GM23338 (cell line): ENCODE data around the gene C1orf115. TPM values are rescaled to one million over a fixed set of nuclear protein-coding genes. Genes with fewer than 3 reads are reported as not detected.

Experiments used
- ATAC-seq: fragments of 200-7000 bp; cut with Tn5 transposase; 3 replicates; pipeline ENCODE4 v1.9.1; 2020
- DNase-seq: peaks from one replicate; pipeline ENCODE4 v3.0.0-alpha.2; 2015; ENCODE audit warnings: low spot score
- H2AFZ ChIP-seq: fragments of 200-600 bp; sonication (generic); 2 replicates; pipeline ENCODE4 v1.8.0; 2016; ENCODE audit warnings: antibody characterized with exemption, mild to moderate bottlenecking, moderate library complexity
- H3F3A ChIP-seq: fragments of 200-600 bp; sonication (generic); replicated peaks from 2 replicates; pipeline ENCODE4 v1.8.0; 2017; ENCODE audit warnings: antibody characterized with exemption, mixed run types, low read depth
- H3K27ac ChIP-seq: fragments of 200-600 bp; sonication (generic); 2 replicates; pipeline ENCODE4 v1.6.1; 2016; ENCODE audit warnings: low read depth
- H3K27me3 ChIP-seq: fragments of 200-600 bp; sonication (generic); 2 replicates; pipeline ENCODE4 v1.8.0; 2016; ENCODE audit warnings: mild to moderate bottlenecking, mixed run types, moderate library complexity; ENCODE audit not compliant: insufficient read depth
- H3K36me3 ChIP-seq: fragments of 200-600 bp; sonication (generic); 2 replicates; pipeline ENCODE4 v1.8.0; 2016; ENCODE audit warnings: mild to moderate bottlenecking; ENCODE audit not compliant: insufficient read depth
- H3K4me1 ChIP-seq: fragments of 200-600 bp; sonication (generic); 2 replicates; pipeline ENCODE4 v1.8.0; 2016; ENCODE audit warnings: mild to moderate bottlenecking, moderate library complexity; ENCODE audit not compliant: insufficient read depth
- H3K4me2 ChIP-seq: fragments of 200-600 bp; sonication (generic); 2 replicates; pipeline ENCODE4 v1.7.1; 2017; ENCODE audit warnings: mixed run types
- H3K4me3 ChIP-seq: fragments of 200-600 bp; sonication (generic); 2 replicates; pipeline ENCODE4 v1.6.1; 2016; ENCODE audit warnings: mixed run types
- H3K79me2 ChIP-seq: fragments of 200-600 bp; sonication (generic); replicated peaks from 2 replicates; pipeline ENCODE4 v1.8.0; 2017; ENCODE audit warnings: mild to moderate bottlenecking; ENCODE audit not compliant: insufficient read depth
- H3K9me2 ChIP-seq: fragments of 200-600 bp; sonication (generic); 2 replicates; pipeline ENCODE4 v1.8.0; 2017; ENCODE audit not compliant: insufficient read depth
- H4K20me1 ChIP-seq: fragments of 200-600 bp; sonication (generic); replicated peaks from 2 replicates; pipeline ENCODE4 v1.8.0; 2017; ENCODE audit warnings: mild to moderate bottlenecking; ENCODE audit not compliant: insufficient read depth
- H3K27ac Mint-ChIP-seq: 2 replicates; pipeline ENCODE4 v1.8.0; 2020; ENCODE audit warnings: inconsistent platforms, mild to moderate bottlenecking, moderate library complexity, mixed read lengths
- H3K27me3 Mint-ChIP-seq: 3 replicates; pipeline ENCODE4 v1.8.0; 2022; ENCODE audit warnings: low read depth, mild to moderate bottlenecking, moderate library complexity, mixed read lengths, inconsistent platforms; ENCODE audit not compliant: insufficient read depth, poor library complexity
- H3K36me3 Mint-ChIP-seq: 3 replicates; pipeline ENCODE4 v1.8.0; 2021; ENCODE audit warnings: low read depth, mild to moderate bottlenecking, inconsistent platforms, moderate library complexity, mixed read lengths
- H3K4me1 Mint-ChIP-seq: 3 replicates; pipeline ENCODE4 v1.8.0; 2020; ENCODE audit warnings: mild to moderate bottlenecking, inconsistent platforms, mixed read lengths
- H3K4me3 Mint-ChIP-seq: 3 replicates; pipeline ENCODE4 v1.8.0; 2021; ENCODE audit warnings: moderate library complexity, mild to moderate bottlenecking, inconsistent platforms, mixed read lengths
- H3K9me3 Mint-ChIP-seq: 3 replicates; pipeline ENCODE4 v1.8.0; 2020; ENCODE audit warnings: moderate library complexity, mild to moderate bottlenecking, inconsistent platforms, mixed read lengths
- CREB1 ChIP-seq: fragments of 250-450 bp; sonication (Bioruptor Pico); IDR thresholded peaks from 2 replicates; pipeline ENCODE4 v1.5.0; 2020; ENCODE audit warnings: low read depth, mild to moderate bottlenecking, moderate library complexity
- CTCF ChIP-seq, 2 experiments: fragments of 200-600 bp in 1 of 2; sonication (generic) in 1 of 2; conservative IDR thresholded peaks; 2 replicates each; pipeline versions ENCODE4 v1.5.1 to v1.6.1; 2016 to 2017; ENCODE audit warnings: antibody characterized with exemption in 2 of 2, low read depth in 2 of 2, mild to moderate bottlenecking in 2 of 2, moderate library complexity in 1 of 2
- ETS1 ChIP-seq: IDR thresholded peaks from 2 replicates; pipeline ENCODE4 v1.6.1; 2016; ENCODE audit warnings: antibody characterized with exemption
- EZH2 ChIP-seq: fragments of 200-600 bp; sonication (generic); IDR thresholded peaks from one replicate; pipeline ENCODE4 v1.8.0; 2017; ENCODE audit warnings: antibody characterized with exemption, mild to moderate bottlenecking, low read depth; ENCODE audit not compliant: unreplicated experiment
- JUNB ChIP-seq: IDR thresholded peaks from one replicate; pipeline ENCODE4 v1.6.1; 2016; ENCODE audit warnings: antibody characterized with exemption; ENCODE audit not compliant: unreplicated experiment
- NANOG ChIP-seq: IDR thresholded peaks from 2 replicates; pipeline ENCODE4 v1.6.1; 2016; ENCODE audit warnings: antibody characterized with exemption, borderline replicate concordance
- POLR2AphosphoS5 ChIP-seq: IDR thresholded peaks from 2 replicates; pipeline ENCODE4 v1.6.1; 2016; ENCODE audit warnings: antibody characterized with exemption, low read depth
- REST ChIP-seq: IDR thresholded peaks from one replicate; pipeline ENCODE4 v1.6.1; 2018; ENCODE audit warnings: antibody characterized with exemption; ENCODE audit not compliant: unreplicated experiment
- STAT1 ChIP-seq: IDR thresholded peaks from one replicate; pipeline ENCODE4 v1.6.1; 2016; ENCODE audit warnings: antibody characterized with exemption; ENCODE audit not compliant: unreplicated experiment
- ZNF114 ChIP-seq: fragments of 250-450 bp; sonication (Bioruptor Pico); IDR thresholded peaks from 2 replicates; pipeline ENCODE4 v1.5.0; 2020; ENCODE audit warnings: mild to moderate bottlenecking, moderate library complexity
- ZNF331 ChIP-seq: fragments of 250-450 bp; sonication (Bioruptor Pico); IDR thresholded peaks from 2 replicates; pipeline ENCODE4 v1.5.0; 2020; ENCODE audit warnings: low read depth, mild to moderate bottlenecking, moderate library complexity
- ZNF462 ChIP-seq: fragments of 250-450 bp; sonication (Bioruptor Pico); IDR thresholded peaks from 2 replicates; pipeline ENCODE4 v1.5.0; 2020; ENCODE audit warnings: mild to moderate bottlenecking, moderate library complexity
- polyA plus RNA-seq: library from polyadenylated mRNA; unstranded; fragments of >200 nt; fragmentation: Nextera tagmentation; extraction: Ambion mirVana; gene quantifications from 2 replicates; pipeline ENCODE4 v1.2.1, GENCODE V29; 2016
- total RNA-seq: library from RNA; depleted of rRNA; stranded (reverse); fragments of >200 nt; shearing (Covaris generic); gene quantifications from 2 replicates; pipeline ENCODE4 v1.2.3, GENCODE V29; 2014

The C1orf115 gene
- total and polyA plus RNA-seq, 2 experiments from 2014 or later = 2.5 to 6.0 TPM

GRCh38 chr1:220696863-220697231 lies 6.7 kb downstream of the C1orf115 start (continued):
- no peak for TF ChIP-seq REST
- TF ChIP-seq STAT1 = no peak

- H3K27ac ChIP-seq = no peak overlapping the region
- TF ChIP-seq JUNB (no peak), STAT1 (no peak), EZH2 (no peak), ZNF331 (CRISPR knock-in tag) (no peak), ZNF114 (CRISPR knock-in tag) (no peak), NANOG (no peak), ZNF462 (no peak), ETS1 (no peak), CTCF (conservative IDR thresholded peaks at IDR 0.05; ENCODE audit: low read depth in 2 of 2) (no peak), POLR2AphosphoS5 (no peak), CREB1 (no peak)
Observed at GRCh38 chr1:220697326-220697725, 7.2 kb downstream of the C1orf115 start.

More at GRCh38 chr1:220697326-220697725, 7.2 kb downstream of the C1orf115 start:
- no peak overlapping the region for H2AFZ ChIP-seq
- no peaks in the 10 kb centered on the region for H4K20me1 ChIP-seq
- H3K79me2 ChIP-seq = no peaks in the 10 kb centered on the region
- H3K4me1 ChIP-seq = 0 out of 2 replicates have a peak, but pooled peaks cover under 1% of the 10 kb centered on the region
- DNase-seq (no peak), ATAC-seq (no peak)
- H3F3A ChIP-seq = no peaks in the 10 kb centered on the region
- H3K27me3 Mint-ChIP-seq = no peaks in the 10 kb centered on the region
- no peak overlapping the region for H3K4me2 ChIP-seq
- no peak overlapping the region for H3K4me3 ChIP-seq
- H3K27me3 ChIP-seq = peaks cover 6% of the 10 kb centered on the region
- H3K36me3 ChIP-seq = no peaks in the 10 kb centered on the region
- no peak overlapping the region for H3K27ac Mint-ChIP-seq
- H3K9me3 Mint-ChIP-seq = no peaks in the 10 kb centered on the region
- H3K36me3 Mint-ChIP-seq = peaks cover 3% of the 10 kb centered on the region; the same call in 1 of the 3 replicates
- peaks cover 15% of the 10 kb centered on the region for H3K4me1 Mint-ChIP-seq
- peaks cover 11% of the 10 kb centered on the region; the same call in 1 of the 2 replicates for H3K9me2 ChIP-seq
- H3K4me3 Mint-ChIP-seq = no peak overlapping the region
